Activated T-helper 2 cell treated with anti-CD3 and anti-CD28 coated beads, Interferon-gamma antibody, Interleukin-2, Interleukin-4, amounts not matched to agents 10 μg/mL and 5 μg/mL and 100 μg/mL, durations not matched to agents 14 hours and 24 hours and 36 hours (primary cell): Measurements from ENCODE around the gene ROBO1. TPM values are rescaled to one million over a fixed set of nuclear protein-coding genes. Genes with fewer than 3 reads are reported as not detected.

Experiments used
- DNase-seq: peaks from one replicate; pipeline ENCODE4 v3.0.0; 2021; ENCODE audit warnings: low spot score
- H3K27ac Mint-ChIP-seq: one replicate; pipeline ENCODE4 v1.8.0; 2021; ENCODE audit warnings: mixed read lengths
- H3K27me3 Mint-ChIP-seq: one replicate; pipeline ENCODE4 v1.8.0; 2021; ENCODE audit warnings: low read depth, mixed read lengths
- H3K36me3 Mint-ChIP-seq: one replicate; pipeline ENCODE4 v1.8.0; 2021; ENCODE audit warnings: low read depth, mixed read lengths
- H3K4me1 Mint-ChIP-seq: one replicate; pipeline ENCODE4 v1.8.0; 2021; ENCODE audit warnings: low read depth, mixed read lengths
- H3K4me3 Mint-ChIP-seq: one replicate; pipeline ENCODE4 v1.8.0; 2021; ENCODE audit warnings: low read depth, mild to moderate bottlenecking, moderate library complexity, mixed read lengths
- H3K9me3 Mint-ChIP-seq: one replicate; pipeline ENCODE4 v1.8.0; 2021; ENCODE audit warnings: mixed read lengths
- intact Hi-C: fragments of 100-400 bp; cut with micrococcal nuclease; formaldehyde crosslinking; loops from one replicate; pipeline ENCODE4 v1.15.1; 2023
- total RNA-seq: library from RNA; stranded (reverse); gene quantifications from 2 replicates; pipeline ENCODE4 v1.2.3, GENCODE V29; 2022

ROBO1 gene
- total RNA-seq, 1 donor from 2014 or later, result not detected

- Mint-ChIP-seq H3K36me3 (no peaks in the 10 kb centered on the region), H3K4me3 (no peak overlapping the region), H3K27me3 (no peaks in the 10 kb centered on the region), H3K9me3 (peaks cover 71% of the 10 kb centered on the region), H3K4me1 (no peaks in the 10 kb centered on the region), H3K27ac (no peak overlapping the region)
- no peak for DNase-seq
- intact Hi-C loops, result no loop called here
Measured at GRCh38 chr3:79052054-79052681, 715.6 kb downstream of the ROBO1 start.

GRCh38 chr3:79047581-79047980, 720.2 kb downstream of the ROBO1 start:
- no peak overlapping the region for H3K27ac Mint-ChIP-seq
- no peaks in the 10 kb centered on the region for H3K4me1 Mint-ChIP-seq
- peaks cover 59% of the 10 kb centered on the region for H3K9me3 Mint-ChIP-seq
- intact Hi-C loops, result no loop called here
- no peak for DNase-seq
- no peaks in the 10 kb centered on the region for H3K27me3 Mint-ChIP-seq
- H3K36me3 Mint-ChIP-seq, result no peaks in the 10 kb centered on the region
- H3K4me3 Mint-ChIP-seq, result no peak overlapping the region

GRCh38 chr3:79041621-79042020, 726.2 kb downstream of the ROBO1 start:
- Mint-ChIP-seq H3K4me3 (no peak overlapping the region), H3K36me3 (no peaks in the 10 kb centered on the region), H3K4me1 (no peaks in the 10 kb centered on the region), H3K27me3 (no peaks in the 10 kb centered on the region), H3K27ac (no peak overlapping the region), H3K9me3 (peaks cover 31% of the 10 kb centered on the region)
- no peak for DNase-seq
- intact Hi-C loops, result no loop called here

GRCh38 chr3:79040701-79041100, 727.1 kb downstream of the ROBO1 start:
- no peak for DNase-seq
- H3K4me3 Mint-ChIP-seq, result no peak overlapping the region
- no peaks in the 10 kb centered on the region for H3K36me3 Mint-ChIP-seq
- intact Hi-C loops, result no loop called here
- H3K9me3 Mint-ChIP-seq, result peaks cover 25% of the 10 kb centered on the region
- no peaks in the 10 kb centered on the region for H3K27me3 Mint-ChIP-seq
- H3K4me1 Mint-ChIP-seq, result no peaks in the 10 kb centered on the region
- no peak overlapping the region for H3K27ac Mint-ChIP-seq

- intact Hi-C loops, result no loop called here
- no peaks in the 10 kb centered on the region for H3K27me3 Mint-ChIP-seq
- no peaks in the 10 kb centered on the region for H3K4me1 Mint-ChIP-seq
- no peak overlapping the region for H3K27ac Mint-ChIP-seq
- no peaks in the 10 kb centered on the region for H3K36me3 Mint-ChIP-seq
- DNase-seq, result no peak
- H3K9me3 Mint-ChIP-seq, result peaks cover 24% of the 10 kb centered on the region
- no peak overlapping the region for H3K4me3 Mint-ChIP-seq
Measured at GRCh38 chr3:79040091-79040490, 727.7 kb downstream of the ROBO1 start.

GRCh38 chr3:79039192-79039591, 728.6 kb downstream of the ROBO1 start:
- no peaks in the 10 kb centered on the region for H3K4me1 Mint-ChIP-seq
- H3K36me3 Mint-ChIP-seq, result no peaks in the 10 kb centered on the region
- intact Hi-C loops, result no loop called here
- no peak overlapping the region for H3K27ac Mint-ChIP-seq
- H3K27me3 Mint-ChIP-seq, result no peaks in the 10 kb centered on the region
- peaks cover 24% of the 10 kb centered on the region for H3K9me3 Mint-ChIP-seq
- no peak for DNase-seq
- H3K4me3 Mint-ChIP-seq, result no peak overlapping the region

- Mint-ChIP-seq H3K36me3 (no peaks in the 10 kb centered on the region), H3K9me3 (peaks cover 21% of the 10 kb centered on the region), H3K4me3 (no peak overlapping the region), H3K4me1 (no peaks in the 10 kb centered on the region), H3K27me3 (no peaks in the 10 kb centered on the region), H3K27ac (no peak overlapping the region)
- DNase-seq, result no peak
- intact Hi-C loops, result no loop called here
Measured at GRCh38 chr3:79038636-79039035, 729.2 kb downstream of the ROBO1 start.

GRCh38 chr3:79038057-79038456, 729.7 kb downstream of the ROBO1 start:
- Mint-ChIP-seq H3K27me3 (no peaks in the 10 kb centered on the region), H3K9me3 (peaks cover 18% of the 10 kb centered on the region), H3K36me3 (no peaks in the 10 kb centered on the region), H3K4me1 (no peaks in the 10 kb centered on the region), H3K4me3 (no peak overlapping the region), H3K27ac (no peak overlapping the region)
- no peak for DNase-seq
- intact Hi-C loops, result no loop called here

- no peaks in the 10 kb centered on the region for H3K36me3 Mint-ChIP-seq
- no peaks in the 10 kb centered on the region for H3K9me3 Mint-ChIP-seq
- no peaks in the 10 kb centered on the region for H3K27me3 Mint-ChIP-seq
- intact Hi-C loops, result loop anchor here (2.0 kb wide), 1 partner anchor 372 kb away; no protein-coding TSS in a partner anchor
- H3K27ac Mint-ChIP-seq, result no peak overlapping the region
- no peaks in the 10 kb centered on the region for H3K4me1 Mint-ChIP-seq
- DNase-seq, result no peak
- no peak overlapping the region for H3K4me3 Mint-ChIP-seq
Measured at GRCh38 chr3:79032686-79033318, 735.0 kb downstream of the ROBO1 start.

- Mint-ChIP-seq H3K27ac (no peak overlapping the region), H3K27me3 (no peaks in the 10 kb centered on the region), H3K4me3 (no peak overlapping the region), H3K36me3 (no peaks in the 10 kb centered on the region), H3K9me3 (no peaks in the 10 kb centered on the region), H3K4me1 (no peaks in the 10 kb centered on the region)
- intact Hi-C loops, result no loop called here
- DNase-seq, result no peak
Measured at GRCh38 chr3:79030157-79030556, 737.6 kb downstream of the ROBO1 start.

- Mint-ChIP-seq H3K36me3 (no peaks in the 10 kb centered on the region), H3K4me1 (no peaks in the 10 kb centered on the region), H3K4me3 (no peak overlapping the region), H3K9me3 (no peaks in the 10 kb centered on the region), H3K27me3 (no peaks in the 10 kb centered on the region), H3K27ac (no peak overlapping the region)
- intact Hi-C loops, result no loop called here
- no peak for DNase-seq
Measured at GRCh38 chr3:79028916-79029315, 738.9 kb downstream of the ROBO1 start.

GRCh38 chr3:79027593-79027992, 740.2 kb downstream of the ROBO1 start:
- H3K36me3 Mint-ChIP-seq, result no peaks in the 10 kb centered on the region
- H3K4me3 Mint-ChIP-seq, result no peak overlapping the region
- H3K4me1 Mint-ChIP-seq, result no peaks in the 10 kb centered on the region
- H3K9me3 Mint-ChIP-seq, result no peaks in the 10 kb centered on the region
- no peaks in the 10 kb centered on the region for H3K27me3 Mint-ChIP-seq
- intact Hi-C loops, result no loop called here
- no peak overlapping the region for H3K27ac Mint-ChIP-seq
- no peak for DNase-seq

- Mint-ChIP-seq H3K4me1 (peaks cover 2% of the 10 kb centered on the region), H3K27ac (no peak overlapping the region), H3K4me3 (no peak overlapping the region), H3K27me3 (peaks cover 6% of the 10 kb centered on the region), H3K9me3 (no peaks in the 10 kb centered on the region), H3K36me3 (no peaks in the 10 kb centered on the region)
- DNase-seq, result no peak
- intact Hi-C loops, result no loop called here
Measured at GRCh38 chr3:79019924-79020173, 747.9 kb downstream of the ROBO1 start.
